GM19025 (cell line): ENCODE data around the gene OLFM2.
"Not testable (repeated sequence)": the region's sequence is repeated elsewhere in the genome, so short reads cannot be mapped to it uniquely, and the experiment has no call there.

Experiments used
- ATAC-seq: cut with Tn5 transposase; IDR thresholded peaks from one replicate; pipeline ENCODE4 v1.9.1; 2021; ENCODE audit warnings: mild to moderate bottlenecking, low read depth, moderate library complexity; ENCODE audit not compliant: unreplicated experiment

OLFM2 gene

GRCh38 chr19:9945319-9945966 lies 9.1 kb upstream of the OLFM2 start:
- no peak for ATAC-seq

- no peak for ATAC-seq
These were observed 7.4 kb upstream of the OLFM2 start for GRCh38 chr19:9943744-9944143.

- ATAC-seq: no peak
These were observed 5.4 kb upstream of the OLFM2 start for GRCh38 chr19:9941671-9942070.

- no peak for ATAC-seq
These were observed 4.9 kb upstream of the OLFM2 start for GRCh38 chr19:9941231-9941630.

- ATAC-seq: no peak
These were observed 4.5 kb upstream of the OLFM2 start for GRCh38 chr19:9940778-9941177.

GRCh38 chr19:9939301-9939913 lies 3.1 kb upstream of the OLFM2 start:
- ATAC-seq: no peak

GRCh38 chr19:9937001-9937411 lies 691 bp upstream of the OLFM2 start:
- ATAC-seq: no peak

- no peak for ATAC-seq
These were observed 599 bp downstream of the OLFM2 start for GRCh38 chr19:9935506-9936325.

- ATAC-seq: no peak
These were observed 2.0 kb downstream of the OLFM2 start for GRCh38 chr19:9934132-9934950.

GRCh38 chr19:9932835-9933234 lies 3.5 kb downstream of the OLFM2 start:
- no peak for ATAC-seq

GRCh38 chr19:9931629-9932028 lies 4.7 kb downstream of the OLFM2 start:
- no peak for ATAC-seq

GRCh38 chr19:9923440-9923839 lies 12.9 kb downstream of the OLFM2 start:
- ATAC-seq: no peak

GRCh38 chr19:9922782-9923379 lies 13.4 kb downstream of the OLFM2 start:
- not testable (repeated sequence) for ATAC-seq

GRCh38 chr19:9917321-9917720 lies 19.0 kb downstream of the OLFM2 start:
- no peak for ATAC-seq

GRCh38 chr19:9916719-9917118 lies 19.6 kb downstream of the OLFM2 start:
- no peak for ATAC-seq

- no peak for ATAC-seq
These were observed 21.8 kb downstream of the OLFM2 start for GRCh38 chr19:9914315-9915207.

GRCh38 chr19:9914001-9914314 lies 22.4 kb downstream of the OLFM2 start:
- ATAC-seq: no peak

- ATAC-seq: no peak
These were observed 22.9 kb downstream of the OLFM2 start for GRCh38 chr19:9913237-9914000.
